ENCODE data around the gene PPARGC1A.

The PPARGC1A gene

GRCh38 chr4:23878246-23878891, 11.5 kb downstream of the PPARGC1A start:
- FAIRE-seq, result no peak

- FAIRE-seq, result no peak
These were observed 12.1 kb downstream of the PPARGC1A start for GRCh38 chr4:23877758-23878229.

- no peak for FAIRE-seq
These were observed 13.3 kb downstream of the PPARGC1A start for GRCh38 chr4:23876418-23877089.

- no peak for FAIRE-seq
These were observed 14.5 kb downstream of the PPARGC1A start for GRCh38 chr4:23875317-23875716.

- FAIRE-seq, result no peak
These were observed 15.3 kb downstream of the PPARGC1A start for GRCh38 chr4:23874536-23874901.

GRCh38 chr4:23873717-23874535, 15.9 kb downstream of the PPARGC1A start:
- no peak for FAIRE-seq

GRCh38 chr4:23871426-23871825, 18.4 kb downstream of the PPARGC1A start:
- no peak for FAIRE-seq

- FAIRE-seq, result no peak
These were observed 23.3 kb downstream of the PPARGC1A start for GRCh38 chr4:23866450-23867075.

- no peak for FAIRE-seq
These were observed 27.9 kb downstream of the PPARGC1A start for GRCh38 chr4:23861897-23862296.

GRCh38 chr4:23860919-23861318, 28.9 kb downstream of the PPARGC1A start:
- no peak for FAIRE-seq

GRCh38 chr4:23857367-23857959, 32.4 kb downstream of the PPARGC1A start:
- FAIRE-seq, result no peak

GRCh38 chr4:23856630-23857029, 33.2 kb downstream of the PPARGC1A start:
- no peak for FAIRE-seq

GRCh38 chr4:23855912-23856605, 33.8 kb downstream of the PPARGC1A start:
- FAIRE-seq, result no peak

- no peak for FAIRE-seq
These were observed 35.7 kb downstream of the PPARGC1A start for GRCh38 chr4:23853986-23854660.

GRCh38 chr4:23851464-23851863, 38.4 kb downstream of the PPARGC1A start:
- no peak for FAIRE-seq

GRCh38 chr4:23847158-23847557, 42.7 kb downstream of the PPARGC1A start:
- no peak for FAIRE-seq

- FAIRE-seq, result no peak
These were observed 44.9 kb downstream of the PPARGC1A start for GRCh38 chr4:23844961-23845360.

- no peak for FAIRE-seq
These were observed 50.6 kb downstream of the PPARGC1A start for GRCh38 chr4:23839279-23839678.

GRCh38 chr4:23838607-23839006, 51.2 kb downstream of the PPARGC1A start:
- FAIRE-seq, result no peak

- FAIRE-seq, result no peak
These were observed 51.7 kb downstream of the PPARGC1A start for GRCh38 chr4:23838131-23838530.

GRCh38 chr4:23837371-23837770, 52.5 kb downstream of the PPARGC1A start:
- FAIRE-seq, result no peak

All from islet of Langerhans (tissue), 1 donor.